DMS 273 (cell line): ENCODE measurements around the gene OPN4.

Source experiments
- DNase-seq: peaks from one replicate; lab custom pipeline; 2025; ENCODE audit not compliant: unreplicated experiment; lab: John Stamatoyannopoulos, UW

Gene OPN4

GRCh38 chr10:86646933-86647332 is 7.4 kb upstream of the OPN4 start:
- DNase-seq, result no peak

- DNase-seq, result no peak
These were observed 6.3 kb upstream of the OPN4 start for GRCh38 chr10:86647773-86648703.

GRCh38 chr10:86648704-86649427 is 5.5 kb upstream of the OPN4 start:
- peak; percentile 92 for DNase-seq

- no peak for DNase-seq
These were observed 4.7 kb upstream of the OPN4 start for GRCh38 chr10:86649471-86650150.

GRCh38 chr10:86650151-86650550 is 4.2 kb upstream of the OPN4 start:
- DNase-seq, result no peak

- peak; percentile 11 for DNase-seq
These were observed 3.3 kb upstream of the OPN4 start for GRCh38 chr10:86651021-86651471.

- peak; percentile 12 for DNase-seq
These were observed 2.6 kb upstream of the OPN4 start for GRCh38 chr10:86651631-86652331.

- DNase-seq, result peak; percentile 50
These were observed 1.8 kb upstream of the OPN4 start for GRCh38 chr10:86652361-86653202.

GRCh38 chr10:86653379-86653778 is 968 bp upstream of the OPN4 start:
- DNase-seq, result no peak

GRCh38 chr10:86653987-86654386 is 360 bp upstream of the OPN4 start:
- no peak for DNase-seq

- no peak for DNase-seq
These were observed 810 bp downstream of the OPN4 start for GRCh38 chr10:86655173-86655540.

GRCh38 chr10:86655596-86655995 is 1.2 kb downstream of the OPN4 start:
- no peak for DNase-seq

- DNase-seq, result no peak
These were observed 2.7 kb downstream of the OPN4 start for GRCh38 chr10:86657011-86657395.

- DNase-seq, result no peak
These were observed 3.2 kb downstream of the OPN4 start for GRCh38 chr10:86657396-86658011.

GRCh38 chr10:86658261-86658741 is 4.0 kb downstream of the OPN4 start:
- no peak for DNase-seq

GRCh38 chr10:86658751-86659150 is 4.4 kb downstream of the OPN4 start:
- DNase-seq, result no peak

- DNase-seq, result no peak
These were observed 4.9 kb downstream of the OPN4 start for GRCh38 chr10:86659161-86659691.

GRCh38 chr10:86659721-86660453 is 5.5 kb downstream of the OPN4 start:
- no peak for DNase-seq
